DND-41 (cell line): Measurements from ENCODE around the gene CCR7.

ENCODE experiments used
- ATAC-seq: fragments of 200-7000 bp; cut with Tn5 transposase; 3 replicates; pipeline ENCODE4 v1.9.1; 2021; ENCODE audit warnings: low read depth; ENCODE audit not compliant: insufficient read depth
- DNase-seq: peaks from one replicate; pipeline ENCODE4 v3.0.0-alpha.2; 2020
- H2AFZ ChIP-seq: 2 replicates; pipeline ENCODE4 v1.6.0; 2012; ENCODE audit warnings: low read depth, low read length
- H3K27ac ChIP-seq: 2 replicates; pipeline ENCODE4 v1.5.1; 2012; ENCODE audit warnings: low read length, inconsistent platforms
- H3K27me3 ChIP-seq: fragments of 200-600 bp; sonication (generic); 2 replicates; pipeline ENCODE4 v1.6.0; 2012; ENCODE audit warnings: low read length, mild to moderate bottlenecking, inconsistent platforms; ENCODE audit not compliant: insufficient read depth, poor library complexity
- H3K36me3 ChIP-seq: 2 replicates; pipeline ENCODE4 v1.5.1; 2012; ENCODE audit warnings: low read length, inconsistent platforms; ENCODE audit not compliant: insufficient read depth
- H3K4me1 ChIP-seq: 2 replicates; pipeline ENCODE4 v1.5.1; 2012; ENCODE audit warnings: mild to moderate bottlenecking, low read length; ENCODE audit not compliant: insufficient read depth
- H3K4me2 ChIP-seq: 2 replicates; pipeline ENCODE4 v1.6.0; 2012; ENCODE audit warnings: mild to moderate bottlenecking, moderate library complexity, low read length, inconsistent platforms; ENCODE audit not compliant: insufficient read depth
- H3K4me3 ChIP-seq, 2 experiments: fragments of 200-600 bp in 1 of 2; shearing (Covaris generic) in 1 of 2; 2 replicates each; pipeline ENCODE4 v1.5.1; 2012 to 2016; ENCODE audit warnings: inconsistent platforms in 2 of 2, low read length in 2 of 2, mild to moderate bottlenecking in 2 of 2, low read depth in 1 of 2, moderate library complexity in 1 of 2
- H3K79me2 ChIP-seq: 2 replicates; pipeline ENCODE4 v1.6.0; 2012; ENCODE audit warnings: low read length, inconsistent platforms; ENCODE audit not compliant: insufficient read depth
- H3K9ac ChIP-seq: 2 replicates; pipeline ENCODE4 v1.6.0; 2012; ENCODE audit warnings: low read depth, mild to moderate bottlenecking, inconsistent platforms, low read length, moderate library complexity
- H3K9me3 ChIP-seq: 2 replicates; pipeline ENCODE4 v1.5.1; 2012; ENCODE audit warnings: low read length, moderate library complexity, mild to moderate bottlenecking, inconsistent platforms; ENCODE audit not compliant: insufficient read depth, severe bottlenecking
- H4K20me1 ChIP-seq: 2 replicates; pipeline ENCODE4 v1.6.0; 2012; ENCODE audit warnings: low read length; ENCODE audit not compliant: insufficient read depth
- CTCF ChIP-seq: IDR thresholded peaks from 2 replicates; pipeline ENCODE4 v1.5.1; 2012; ENCODE audit warnings: borderline replicate concordance, low read length, moderate library complexity, mild to moderate bottlenecking; ENCODE audit not compliant: poor library complexity, severe bottlenecking; ENCODE audit errors: extremely low read depth
- EZH2 ChIP-seq: IDR thresholded peaks from 3 replicates; pipeline ENCODE4 v1.6.1; 2012; ENCODE audit warnings: borderline replicate concordance, low read depth, mild to moderate bottlenecking, moderate library complexity, low read length, inconsistent platforms; ENCODE audit not compliant: severe bottlenecking

The CCR7 gene

GRCh38 chr17:40520991-40521453, 44.2 kb downstream of the CCR7 start:
- no peak overlapping the region for H2AFZ ChIP-seq
- no peak for TF ChIP-seq EZH2
- TF ChIP-seq CTCF = no peak
- no peak for ATAC-seq
- no peaks in the 10 kb centered on the region for H4K20me1 ChIP-seq
- no peak overlapping the region for H3K4me3 ChIP-seq
- peaks cover 16% of the 10 kb centered on the region for H3K9me3 ChIP-seq
- H3K9ac ChIP-seq = no peak overlapping the region
- H3K27me3 ChIP-seq = no peaks in the 10 kb centered on the region
- 0 out of 2 replicates have a peak, but pooled peaks cover 2% of the 10 kb centered on the region for H3K79me2 ChIP-seq
- DNase-seq = no peak
- H3K27ac ChIP-seq = peak overlapping the region; percentile 59
- no peaks in the 10 kb centered on the region for H3K36me3 ChIP-seq
- H3K4me1 ChIP-seq = peaks cover 58% of the 10 kb centered on the region
- H3K4me2 ChIP-seq = no peak overlapping the region

GRCh38 chr17:40519089-40519775, 46.0 kb downstream of the CCR7 start:
- peaks cover 76% of the 10 kb centered on the region for H3K4me1 ChIP-seq
- no peaks in the 10 kb centered on the region for H3K36me3 ChIP-seq
- H4K20me1 ChIP-seq = no peaks in the 10 kb centered on the region
- ATAC-seq = no peak
- H3K9ac ChIP-seq = peak overlapping the region; percentile 57; the same call in 1 of the 2 replicates
- H3K4me2 ChIP-seq = no peak overlapping the region
- H3K9me3 ChIP-seq = peaks cover 4% of the 10 kb centered on the region
- H2AFZ ChIP-seq = no peak overlapping the region
- peak overlapping the region; percentile 99 for H3K27ac ChIP-seq
- 0 out of 2 replicates have a peak, but pooled peaks cover 2% of the 10 kb centered on the region for H3K79me2 ChIP-seq
- H3K4me3 ChIP-seq = no peak overlapping the region
- H3K27me3 ChIP-seq = no peaks in the 10 kb centered on the region
- no peak for TF ChIP-seq CTCF
- TF ChIP-seq EZH2 = no peak
- no peak for DNase-seq

- DNase-seq = peak; percentile 43
Observed at GRCh38 chr17:40518401-40519088, 46.7 kb downstream of the CCR7 start.

More at GRCh38 chr17:40518401-40519088, 46.7 kb downstream of the CCR7 start:
- Histone ChIP-seq H3K27me3 (no peaks in the 10 kb centered on the region), H3K4me1 (peaks cover 76% of the 10 kb centered on the region), H3K36me3 (no peaks in the 10 kb centered on the region), H3K27ac (peak overlapping the region; percentile 99), H4K20me1 (no peaks in the 10 kb centered on the region), H3K4me2 (peak overlapping the region; percentile 34; the same call in 1 of the 2 replicates), H3K9me3 (no peaks in the 10 kb centered on the region), H3K4me3 (no peak overlapping the region), H3K79me2 (0 out of 2 replicates have a peak, but pooled peaks cover 2% of the 10 kb centered on the region), H3K9ac (peak overlapping the region; percentile 57), H2AFZ (no peak overlapping the region)
- ATAC-seq = no peak
- TF ChIP-seq CTCF (no peak), EZH2 (no peak)
